DMS53 treated with DMSO at 0.1 percent for 48 hours (cell line): ENCODE results near the gene ASL.
A peak's percentile ranks its signal among the peaks of the same experiment; 100 is the strongest.
"Not testable (repeated sequence)": the region's sequence is repeated elsewhere in the genome, so short reads cannot be mapped to it uniquely, and the experiment has no call there.

Experiments
- DNase-seq: peaks from one replicate; lab custom pipeline; 2025; ENCODE audit not compliant: unreplicated experiment; lab: John Stamatoyannopoulos, UW

Gene ASL

GRCh38 chr7:66072208-66072607, 3.4 kb upstream of the ASL start:
- DNase-seq: not testable (repeated sequence)

DNA sequence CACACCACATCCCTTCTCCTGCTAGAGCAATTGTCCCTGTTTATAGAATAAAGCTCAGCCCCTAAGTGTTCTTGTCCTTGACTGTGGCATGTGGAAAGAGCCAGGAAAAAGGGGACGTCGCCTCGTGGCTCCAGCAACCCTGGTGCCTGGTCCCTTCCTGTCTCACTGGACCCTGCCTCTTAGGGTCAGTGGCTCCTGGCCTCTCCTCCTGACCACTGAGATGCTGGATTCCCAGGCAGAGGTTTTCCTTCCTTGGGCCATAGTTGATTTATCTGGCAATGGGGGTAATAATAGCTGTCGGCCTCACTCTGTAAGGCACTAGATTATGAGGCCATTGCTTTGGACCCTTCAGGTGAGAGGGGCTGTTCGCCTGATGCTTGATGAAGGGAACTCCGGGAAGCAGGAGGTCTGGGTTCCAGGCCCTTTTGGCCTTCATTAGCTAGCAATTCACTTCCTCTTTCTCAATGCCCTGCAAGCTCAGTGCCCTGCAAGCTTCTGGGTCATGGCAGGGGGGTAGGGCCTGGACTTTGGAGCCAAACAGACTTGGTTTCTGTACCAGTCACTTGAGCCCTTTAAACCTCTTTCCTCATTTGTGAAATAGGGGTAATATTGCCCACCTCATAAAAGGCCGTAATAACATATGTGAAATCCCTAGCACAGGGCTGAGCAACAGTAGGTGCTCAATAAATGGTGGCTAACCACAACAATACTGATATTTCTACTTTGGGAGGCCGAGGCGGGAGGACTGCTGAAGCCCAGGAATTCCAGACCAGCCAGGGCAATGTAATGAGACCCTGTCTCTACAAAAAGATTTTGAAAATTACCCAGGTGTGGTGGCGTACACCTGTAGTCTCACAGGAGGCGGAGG, 1.1 kb downstream of the ASL start:
- DNase-seq: no peak

DNA sequence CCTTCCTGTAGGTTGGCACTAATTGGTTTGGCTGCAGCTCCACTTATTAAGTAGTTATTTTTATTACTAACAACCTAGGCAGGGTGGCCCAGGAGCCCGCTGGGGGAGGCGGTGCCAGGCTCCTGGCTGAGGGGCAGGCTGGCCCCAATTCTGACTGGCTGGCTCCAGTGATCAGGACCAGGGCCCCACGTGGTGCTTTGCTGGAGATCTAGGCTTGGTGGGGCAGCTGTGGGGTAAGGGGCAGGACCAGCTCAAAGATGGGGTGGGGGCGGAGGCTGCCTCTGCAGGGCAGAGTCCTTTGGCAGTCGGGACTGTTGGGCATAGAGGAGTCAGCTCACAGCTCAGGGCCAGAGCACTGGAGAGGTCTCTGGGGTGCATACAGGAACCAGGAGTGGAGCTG, 2.4 kb downstream of the ASL start:
- no peak for DNase-seq

- DNase-seq: no peak
Observed at GRCh38 chr7:66082083-66082482, 6.5 kb downstream of the ASL start.

DNA sequence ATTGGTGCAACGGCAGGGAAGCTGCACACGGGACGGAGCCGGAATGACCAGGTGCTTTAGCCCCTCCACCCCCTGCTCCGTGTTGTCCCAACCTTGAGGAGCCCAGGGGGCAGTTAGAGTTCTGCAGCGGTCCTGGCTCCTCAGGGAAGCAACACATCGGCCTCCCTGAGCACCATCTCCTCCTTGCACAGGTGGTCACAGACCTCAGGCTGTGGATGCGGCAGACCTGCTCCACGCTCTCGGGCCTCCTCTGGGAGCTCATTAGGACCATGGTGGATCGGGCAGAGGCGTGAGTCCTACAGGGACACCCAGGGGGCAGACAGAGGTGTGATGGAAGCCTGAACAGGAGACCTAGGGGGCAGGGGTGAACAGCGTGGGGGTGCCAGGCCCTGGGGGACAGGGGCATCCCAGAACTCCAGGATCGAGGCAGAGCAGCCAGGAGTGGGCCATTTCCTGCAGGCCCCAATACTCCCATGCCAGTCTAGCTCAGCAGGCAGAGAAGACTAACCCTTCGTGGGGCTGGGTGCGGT, 7.3 kb downstream of the ASL start:
- DNase-seq: no peak

- DNase-seq: no peak
Observed at GRCh38 chr7:66083677-66084076, 8.1 kb downstream of the ASL start.

DNA sequence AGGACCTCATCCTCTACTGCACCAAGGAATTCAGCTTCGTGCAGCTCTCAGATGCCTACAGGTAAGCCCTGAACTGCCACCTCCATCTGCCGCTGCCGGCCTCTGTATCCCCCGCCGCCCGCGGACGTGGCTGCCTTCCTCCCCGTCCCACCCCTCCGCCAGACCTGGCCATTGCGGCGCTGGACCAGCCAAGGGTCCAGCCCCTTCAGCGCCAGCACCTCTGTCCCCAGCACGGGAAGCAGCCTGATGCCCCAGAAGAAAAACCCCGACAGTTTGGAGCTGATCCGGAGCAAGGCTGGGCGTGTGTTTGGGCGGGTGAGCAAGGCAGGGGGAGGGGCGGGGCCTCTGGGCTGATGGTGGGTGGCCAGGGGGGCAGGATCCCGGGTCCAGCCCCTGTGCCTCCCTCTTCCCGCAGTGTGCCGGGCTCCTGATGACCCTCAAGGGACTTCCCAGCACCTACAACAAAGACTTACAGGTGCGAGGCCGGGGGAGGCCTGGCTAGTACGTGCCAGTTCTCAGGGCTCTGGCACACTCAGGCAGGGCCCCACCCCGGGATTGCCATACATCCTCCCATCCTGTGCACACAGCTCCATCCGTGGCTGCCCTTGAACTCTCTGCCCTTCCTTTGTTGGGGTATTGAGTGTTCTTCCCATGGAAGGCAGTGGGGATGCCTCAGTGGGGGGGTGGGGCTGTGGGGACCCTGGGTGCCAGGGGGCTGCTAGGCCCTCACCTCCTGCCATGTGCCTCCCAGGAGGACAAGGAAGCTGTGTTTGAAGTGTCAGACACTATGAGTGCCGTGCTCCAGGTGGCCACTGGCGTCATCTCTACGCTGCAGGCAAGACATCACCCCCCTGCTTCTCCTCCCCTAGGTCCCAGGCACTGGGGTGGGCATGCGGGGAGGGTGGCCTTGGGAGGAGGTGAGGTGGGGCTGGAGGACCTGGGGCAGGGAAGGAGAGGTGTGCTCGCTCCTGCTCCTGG, 13.5 kb downstream of the ASL start:
- DNase-seq: no peak

- DNase-seq: no peak
Observed at GRCh38 chr7:66092654-66093053, 17.0 kb downstream of the ASL start.

- no peak for DNase-seq
Observed at GRCh38 chr7:66095010-66095409, 19.4 kb downstream of the ASL start.

DNA sequence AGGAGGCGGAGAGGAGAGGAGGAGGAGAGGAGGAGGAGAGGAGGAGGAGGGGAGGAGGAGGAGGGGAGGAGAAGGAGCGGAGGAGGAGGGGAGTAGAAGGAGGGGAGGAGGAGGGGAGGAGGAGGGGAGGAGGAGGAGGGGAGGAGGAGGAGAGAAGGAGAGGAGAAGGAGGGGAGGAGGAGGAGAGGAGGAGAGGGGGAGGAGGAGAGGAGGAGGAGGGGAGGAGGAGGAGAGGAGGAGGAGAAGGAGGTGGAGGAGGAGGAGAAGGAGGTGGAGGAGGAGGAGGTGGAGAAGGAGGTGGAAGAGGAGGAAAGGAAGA, 23.6 kb downstream of the ASL start:
- no peak for DNase-seq

DNA sequence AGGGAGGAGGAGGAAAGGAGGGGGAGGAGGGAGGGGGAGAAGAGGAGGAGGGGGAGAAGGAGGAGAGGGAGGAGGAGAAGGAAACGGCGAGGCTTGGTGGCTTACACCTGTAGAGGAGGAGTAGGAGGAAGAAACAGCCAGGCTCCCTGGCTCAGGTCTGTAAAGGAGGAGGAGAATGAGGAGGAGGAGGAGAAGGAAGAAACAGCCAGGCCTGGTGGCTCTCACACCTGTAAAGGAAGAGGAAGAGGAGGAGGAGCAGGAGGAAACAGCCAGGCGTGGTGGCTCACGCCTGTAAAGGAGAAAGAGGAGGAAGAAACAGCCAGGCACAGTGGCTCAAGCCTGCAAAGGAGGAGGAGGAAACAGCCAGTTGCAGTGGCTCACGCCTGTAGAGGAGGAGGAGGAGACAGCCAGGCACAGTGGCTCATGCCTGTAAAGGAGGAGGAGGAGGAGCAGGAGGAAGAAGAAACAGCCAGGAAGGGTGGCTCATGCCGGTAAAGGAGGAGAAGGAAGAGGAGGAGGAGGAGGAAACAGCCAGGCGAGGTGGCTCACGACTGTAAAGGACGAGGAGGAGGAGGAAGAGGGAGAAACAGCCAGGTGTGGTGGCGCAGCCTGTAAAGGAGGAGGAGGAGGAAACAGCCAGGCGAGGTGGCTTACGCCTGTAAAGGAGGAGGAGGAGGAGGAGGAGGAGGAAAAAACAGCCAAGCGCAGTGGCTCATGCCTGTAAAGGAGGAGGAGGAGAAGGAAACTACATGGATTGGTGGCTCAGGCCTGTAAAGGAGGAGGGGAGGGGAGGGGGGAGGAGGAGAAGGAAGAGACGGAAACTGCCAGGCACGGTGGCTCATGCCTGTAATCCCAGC, 24.2 kb downstream of the ASL start:
- peak; percentile 94 for DNase-seq

DNA sequence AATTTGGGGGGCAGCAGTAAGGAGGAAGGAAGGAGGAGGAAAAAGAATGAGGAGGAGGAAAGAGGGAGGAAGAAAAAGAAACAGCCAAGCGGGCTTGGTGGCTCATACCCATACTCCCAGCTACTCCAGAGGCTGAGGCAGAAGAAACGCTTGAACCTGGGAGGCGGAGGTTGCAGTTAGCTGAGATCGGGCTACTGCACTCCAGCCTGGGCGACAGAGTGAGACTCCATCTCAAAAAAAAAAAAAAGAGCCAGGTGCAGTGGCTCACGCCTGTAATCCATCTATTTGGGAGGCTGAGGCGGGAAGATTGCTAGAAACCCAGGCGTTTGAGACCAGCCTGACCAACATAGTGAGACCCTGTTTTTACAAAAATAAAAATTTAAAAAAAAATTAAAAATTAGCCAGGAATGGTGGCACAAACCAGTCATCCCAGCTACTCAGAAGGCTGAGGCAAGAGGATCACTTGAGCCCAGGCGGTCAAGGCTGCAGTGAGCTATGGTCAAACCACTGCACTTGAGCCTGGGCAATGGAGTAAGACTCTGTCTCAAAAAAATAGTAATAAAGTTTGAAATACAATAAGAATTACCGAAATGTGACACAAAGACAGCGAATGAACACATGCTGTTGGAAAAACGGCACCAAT, 24.9 kb downstream of the ASL start:
- DNase-seq: peak; percentile 79

- not testable (repeated sequence) for DNase-seq
Observed at GRCh38 chr7:66102168-66102567, 26.5 kb downstream of the ASL start.

DNA sequence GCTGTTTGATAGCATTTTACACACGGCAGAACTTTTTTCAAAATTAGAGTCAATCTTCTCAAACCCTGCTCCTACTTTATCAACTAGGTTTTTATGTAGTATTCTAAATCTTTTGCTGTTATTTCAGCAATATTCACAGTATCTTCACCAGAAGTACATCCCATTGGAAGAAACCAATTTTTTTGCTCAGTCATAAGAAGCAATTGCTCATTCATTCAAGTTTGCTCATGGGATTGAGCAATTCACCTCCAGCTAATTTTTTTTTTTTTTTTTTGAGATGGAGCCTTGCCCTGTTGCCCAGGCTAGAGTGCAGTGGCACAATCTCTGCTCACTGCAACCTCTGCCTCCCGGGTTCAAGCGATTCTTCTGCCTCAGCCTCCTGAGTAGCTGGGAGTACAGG, 28.4 kb downstream of the ASL start:
- not testable (repeated sequence) for DNase-seq

DNA sequence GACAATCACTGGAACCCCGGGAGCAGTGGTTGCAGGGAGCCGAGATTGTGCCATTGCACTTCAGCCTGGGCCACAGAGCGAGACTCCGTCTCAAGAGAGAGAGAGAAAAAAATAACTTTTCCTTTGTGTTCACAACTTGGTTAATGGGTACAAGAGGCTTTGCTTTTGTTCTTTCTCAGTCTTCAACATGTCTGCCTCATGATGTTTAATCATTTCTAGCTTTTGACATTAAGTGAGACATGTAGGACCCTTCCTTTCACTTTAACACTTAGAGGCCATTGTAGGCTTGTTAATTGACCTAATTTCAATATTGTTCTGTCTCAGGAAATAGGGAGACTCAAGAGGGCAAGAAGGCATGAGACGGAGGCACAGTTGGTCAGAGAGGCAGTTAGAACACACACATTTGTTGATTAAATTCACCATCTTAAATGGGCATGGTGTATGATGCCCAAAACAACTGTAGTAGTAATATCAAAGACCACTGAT, 29.7 kb downstream of the ASL start:
- no peak for DNase-seq

- DNase-seq: not testable (repeated sequence)
Observed at GRCh38 chr7:66108410-66108809, 32.8 kb downstream of the ASL start.

DNA sequence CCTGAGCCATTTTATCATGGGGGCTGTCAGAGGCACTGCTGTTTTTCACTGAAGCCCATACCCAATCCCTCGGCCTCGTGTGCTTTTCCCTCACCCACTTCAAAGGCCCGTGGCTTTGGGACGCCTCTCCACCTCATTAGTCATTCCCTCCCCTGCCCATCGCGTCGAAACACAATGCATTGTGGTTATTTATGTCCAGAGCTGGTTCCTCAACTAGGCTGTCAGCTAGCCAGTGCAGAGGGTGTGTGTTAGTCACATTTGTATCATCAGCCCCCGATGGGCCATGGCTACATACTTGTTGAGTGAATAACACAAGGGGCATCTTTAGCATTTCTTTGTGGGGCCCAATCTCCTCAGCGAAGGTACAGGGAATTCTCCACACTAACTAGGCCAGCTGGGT, 35.2 kb downstream of the ASL start:
- DNase-seq: no peak

DNA sequence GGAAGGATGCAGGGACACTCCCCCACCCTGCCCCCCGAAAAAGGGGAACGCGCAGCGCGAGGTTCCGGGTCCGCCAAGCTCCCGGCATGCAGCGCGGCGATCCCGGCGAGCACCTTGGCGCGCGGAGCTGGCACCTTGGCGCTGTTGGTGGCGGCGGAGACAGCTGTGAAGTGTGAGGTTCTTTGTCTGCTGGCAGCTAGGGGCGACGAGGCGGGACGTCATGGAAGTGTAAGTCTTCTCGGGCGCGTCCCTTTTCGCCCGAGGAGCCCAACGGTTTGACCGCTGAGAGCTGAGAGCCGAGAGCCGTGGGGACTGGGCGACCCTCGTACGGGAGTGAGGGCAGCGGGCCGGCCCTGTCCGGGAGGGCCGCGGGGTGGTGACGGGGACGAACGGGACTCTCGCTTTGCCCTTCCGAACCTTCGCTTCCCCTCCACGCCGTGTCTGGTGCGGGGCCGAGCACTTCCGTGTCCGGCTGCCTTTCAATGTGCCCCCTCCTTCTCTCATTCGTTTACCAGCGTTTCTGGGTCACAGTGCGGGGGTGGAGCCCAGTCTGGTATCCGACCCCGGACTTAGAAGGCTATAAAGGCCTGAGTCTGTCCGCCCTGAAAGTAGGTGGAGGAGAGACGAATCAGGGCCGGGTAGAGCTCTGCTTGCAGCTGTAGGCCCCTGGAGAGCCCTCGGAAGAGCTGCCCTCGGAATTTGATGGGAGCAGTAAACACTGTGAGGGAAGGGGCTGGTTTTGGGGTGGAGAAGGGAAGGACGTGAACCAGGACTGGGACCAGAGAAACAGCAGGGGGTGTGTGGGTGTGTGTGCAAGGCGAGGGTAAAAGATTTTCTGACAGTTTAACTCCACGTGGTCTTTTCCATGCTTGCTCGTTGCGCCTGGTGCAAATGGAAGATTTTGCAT, 39.4 kb downstream of the ASL start, which contains the start of gene CRCP:
CRCP (plus strand) TSS at position 105 of the 907 bp plus-strand sequence; CDS start at position 221, 116 bp downstream.
- peak; percentile 34 for DNase-seq
